Measurements from ENCODE around the gene ZBTB46. TPM values are rescaled to one million over a fixed set of nuclear protein-coding genes. Genes with fewer than 3 reads are reported as not detected.

ZBTB46 gene
- total RNA-seq, 4 donors from 2014 or later, result 15.9 to 39.9 (median 27.7) TPM

- WGBS, 2 donors, result 61 to 77% methylated on average over 7 to 9 of the region's 9 CpGs
- Histone ChIP-seq H3K27ac (no peak overlapping the region), H3K36me3 (no peaks in the 10 kb centered on the region), H3K9me3 (no peaks in the 10 kb centered on the region), H3K4me1 (peaks cover 23 to 34% of the 10 kb centered on the region in 2 donors), H3K27me3 (no peaks in the 10 kb centered on the region), H3K4me3 (replicated peaks in 1 of 3) (no peak overlapping the region)
- intact Hi-C loops (cut with DNase I), result no loop called here
- TF ChIP-seq POLR2A (IDR thresholded peaks at IDR 0.05) (no peak), CTCF (IDR thresholded peaks at IDR 0.05) (no peak)
- no peak for DNase-seq
Measured at GRCh38 chr20:63842258-63842657, 11.2 kb upstream of the ZBTB46 start.

- intact Hi-C loops (cut with DNase I), result no loop called here
- Histone ChIP-seq H3K4me3 (replicated peaks in 1 of 3) (no peak overlapping the region), H3K9me3 (no peaks in the 10 kb centered on the region), H3K27me3 (no peaks in the 10 kb centered on the region), H3K36me3 (no peaks in the 10 kb centered on the region), H3K27ac (no peak overlapping the region), H3K4me1 (peaks cover 21 to 25% of the 10 kb centered on the region in 2 donors)
- TF ChIP-seq CTCF (IDR thresholded peaks at IDR 0.05), result no peak
- no peak for TF ChIP-seq POLR2A (IDR thresholded peaks at IDR 0.05)
- 42 to 51% methylated on average over 7 to 10 of the region's 11 CpGs for WGBS, 2 donors
- peak; percentile 74 to 84 for DNase-seq
Measured at GRCh38 chr20:63840405-63840828, 9.4 kb upstream of the ZBTB46 start.

GRCh38 chr20:63839620-63840019, 8.6 kb upstream of the ZBTB46 start:
- Histone ChIP-seq H3K9me3 (no peaks in the 10 kb centered on the region), H3K27me3 (no peaks in the 10 kb centered on the region), H3K27ac (no peak overlapping the region), H3K36me3 (no peaks in the 10 kb centered on the region), H3K4me3 (replicated peaks in 1 of 3) (no peak overlapping the region), H3K4me1 (peaks cover 28 to 33% of the 10 kb centered on the region in 2 donors)
- WGBS, 2 donors, result 91 to 96% methylated on average over 13 of the region's 13 CpGs
- DNase-seq, result no peak
- intact Hi-C loops (cut with DNase I), result no loop called here
- TF ChIP-seq CTCF (IDR thresholded peaks at IDR 0.05), result no peak
- no peak for TF ChIP-seq POLR2A (IDR thresholded peaks at IDR 0.05)

- H3K4me1 ChIP-seq, result peaks cover 35 to 46% of the 10 kb centered on the region in 2 donors
- peak; percentile 86 to 87 for DNase-seq
Measured at GRCh38 chr20:63837479-63837878, 6.4 kb upstream of the ZBTB46 start.

More at GRCh38 chr20:63837479-63837878, 6.4 kb upstream of the ZBTB46 start:
- WGBS, 2 donors, result 21 to 23% methylated on average over 8 of the region's 8 CpGs
- Histone ChIP-seq H3K4me3 (replicated peaks in 1 of 3) (no peak overlapping the region), H3K27me3 (no peaks in the 10 kb centered on the region), H3K27ac (peak overlapping the region; percentile 51 to 70 (median 58)), H3K36me3 (no peaks in the 10 kb centered on the region), H3K9me3 (no peaks in the 10 kb centered on the region)
- intact Hi-C loops (cut with DNase I), result no loop called here
- no peak for TF ChIP-seq CTCF (IDR thresholded peaks at IDR 0.05)
- TF ChIP-seq POLR2A (IDR thresholded peaks at IDR 0.05), result no peak

Measured in thyroid gland (tissue), 4 donors.